HepG2 (cell line): ENCODE measurements around the gene TCAP. TPM values are rescaled to one million over a fixed set of nuclear protein-coding genes. Genes with fewer than 3 reads are reported as not detected.

Experiments used
- AGO1 ChIP-seq: fragments of 200-400 bp; formaldehyde crosslinking; IDR thresholded peaks from 2 replicates; pipeline ENCODE4 v1.6.1; 2017; ENCODE audit warnings: mild to moderate bottlenecking, low read depth, low read length, moderate library complexity; ENCODE audit not compliant: poor library complexity, severe bottlenecking
- CENPBD1 ChIP-seq: sonication (generic); formaldehyde crosslinking; IDR thresholded peaks from 2 replicates; pipeline ENCODE4 v1.8.0; 2022; ENCODE audit warnings: missing genetic modification reagents, low read depth, mild to moderate bottlenecking, borderline replicate concordance
- DR1 ChIP-seq: sonication (generic); formaldehyde crosslinking; IDR thresholded peaks from 2 replicates; pipeline ENCODE4 v1.8.0; 2021; ENCODE audit warnings: mild to moderate bottlenecking, missing genetic modification reagents, inconsistent platforms
- KLF9 ChIP-seq: IDR thresholded peaks from 2 replicates; pipeline ENCODE4 v1.6.1; 2016; ENCODE audit warnings: low read depth
- NRL ChIP-seq: sonication (generic); formaldehyde crosslinking; IDR thresholded peaks from 2 replicates; pipeline ENCODE4 v1.5.0; 2020; ENCODE audit warnings: missing genetic modification reagents, mild to moderate bottlenecking, moderate library complexity, borderline replicate concordance
- POGK ChIP-seq: sonication (generic); formaldehyde crosslinking; conservative IDR thresholded peaks from 2 replicates; pipeline ENCODE4 v1.8.0; 2022; ENCODE audit warnings: mild to moderate bottlenecking, moderate library complexity, missing genetic modification reagents
- PRMT3 ChIP-seq: sonication (generic); formaldehyde crosslinking; IDR thresholded peaks from 2 replicates; pipeline ENCODE4 v1.8.1; 2022; ENCODE audit warnings: low read depth, mild to moderate bottlenecking, moderate library complexity, missing genetic modification reagents, borderline replicate concordance
- ZBTB33 ChIP-seq: sonication (generic); formaldehyde crosslinking; IDR thresholded peaks from 2 replicates; pipeline ENCODE4 v1.4.0; 2020; ENCODE audit warnings: missing genetic modification reagents
- ZBTB39 ChIP-seq: sonication (generic); formaldehyde crosslinking; IDR thresholded peaks from 2 replicates; pipeline ENCODE4 v1.5.0; 2020; ENCODE audit warnings: missing genetic modification reagents
- ZFP1 ChIP-seq: IDR thresholded peaks from 2 replicates; pipeline ENCODE4 v1.6.1; 2016
- ZNF230 ChIP-seq: sonication (generic); formaldehyde crosslinking; IDR thresholded peaks from 2 replicates; pipeline ENCODE4 v1.4.0; 2020; ENCODE audit warnings: mild to moderate bottlenecking, missing genetic modification reagents
- ZNF788 ChIP-seq: sonication (generic); formaldehyde crosslinking; IDR thresholded peaks from 2 replicates; pipeline ENCODE4 v1.5.0; 2020; ENCODE audit warnings: mild to moderate bottlenecking, missing genetic modification reagents, borderline replicate concordance
- ZNF878 ChIP-seq: sonication (generic); formaldehyde crosslinking; IDR thresholded peaks from 2 replicates; pipeline ENCODE4 v1.8.1; 2023; ENCODE audit warnings: mild to moderate bottlenecking, missing genetic modification reagents, moderate library complexity
- ZSCAN29 ChIP-seq: sonication (generic); formaldehyde crosslinking; conservative IDR thresholded peaks from 2 replicates; pipeline ENCODE4 v1.4.0; 2020; ENCODE audit warnings: mild to moderate bottlenecking, missing genetic modification reagents
- polyA plus RNA-seq, 8 experiments: library from polyadenylated mRNA; depleted of rRNA in 3 of 8; stranded (reverse) in 7 of 8; unstranded in 1 of 8; fragments of >200 nt; fragmentation: Illumina TruSeq in 4 of 8; extraction: Trizol in 4 of 8; gene quantifications; 2 replicates each; pipeline versions ENCODE4 v1.2.1 to v1.2.3, GENCODE V29; 2011 to 2016; ENCODE audit warnings: low read depth in 4 of 8, missing spikeins in 1 of 8, mixed read lengths in 1 of 8; ENCODE audit not compliant: insufficient read depth in 1 of 8
- total RNA-seq, 5 experiments: library from RNA; depleted of rRNA; stranded (reverse); fragments of >200 nt; fragmentation: Illumina TruSeq; extraction: Trizol; gene quantifications; 2 replicates each; pipeline ENCODE4 v1.2.3, GENCODE V29; 2016; ENCODE audit warnings: low read depth in 1 of 5
- TF ChIP-seq, protein P1 (sequence below): IDR thresholded peaks from 2 replicates; pipeline ENCODE4 v1.6.1; 2012; ENCODE audit warnings: low read length, improper control_type of control experiment
- TF ChIP-seq, protein P2 (sequence below): sonication (generic); formaldehyde crosslinking; IDR thresholded peaks from 2 replicates; pipeline ENCODE4 v1.4.0; 2020; ENCODE audit warnings: missing genetic modification reagents

Gene TCAP
- total and polyA plus RNA-seq, 2 of the 13 experiments (the other 11 are each of a cell fraction or from before 2014, with no cell fraction given): 0.24 to 0.65 TPM

DNA sequence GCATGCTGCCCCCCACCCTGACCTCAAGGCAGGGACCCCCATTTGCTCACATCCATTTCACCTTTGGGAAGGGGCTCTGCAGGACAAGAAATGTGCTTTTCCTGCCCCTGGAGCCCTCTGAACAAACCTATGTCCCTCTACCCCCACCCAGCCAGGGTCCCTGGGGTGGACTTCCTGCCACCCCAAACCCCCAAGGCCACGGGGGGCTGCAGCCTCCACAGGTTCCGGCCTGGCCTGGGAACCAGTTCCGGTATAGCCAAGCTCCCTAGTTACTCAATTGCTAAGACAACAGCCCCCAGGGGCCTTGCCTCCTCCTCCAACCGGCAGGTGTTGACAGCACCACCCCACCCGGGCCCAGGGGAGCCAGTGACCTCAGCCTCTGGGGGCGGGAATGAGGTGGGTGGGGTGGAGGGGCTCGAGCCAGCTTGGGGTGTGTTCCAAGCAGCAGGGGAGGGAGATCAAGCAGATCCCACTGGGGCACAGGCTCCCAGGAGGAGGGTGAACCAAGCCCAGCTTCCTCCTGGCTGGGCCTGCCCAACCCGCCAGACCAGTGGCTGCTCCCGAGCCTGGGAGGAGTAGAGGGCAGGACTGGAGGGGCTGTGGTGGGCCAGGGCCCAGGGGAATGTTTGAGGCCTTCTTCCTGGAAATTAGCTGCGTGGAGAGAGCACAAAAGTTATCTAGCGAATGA lies 9.7 kb downstream of the TCAP start (continued):
- TF ChIP-seq ZBTB39 (CRISPR knock-in tag) (peak; percentile 25; the same call in 1 of the 2 replicates), CENPBD1 (no peak), ZSCAN29 (no peak), ZNF230 (no peak), DR1 (peak; percentile 47; the same call in 1 of the 2 replicates), NRL (peak; percentile 38; the same call in 1 of the 2 replicates), POGK (peak; percentile 52), ZBTB33 (no peak), ZNF878 (CRISPR knock-in tag) (no peak), AGO1 (no peak), ZNF788 (peak; percentile 32; the same call in 1 of the 2 replicates), KLF9 (0 out of 2 replicates have a peak, but pooled peaks have one; percentile 60), ZFP1 (CRISPR knock-in tag) (0 out of 2 replicates have a peak, but pooled peaks have one; percentile 21), PRMT3 (CRISPR knock-in tag) (no peak)
- TF ChIP-seq, protein P1, sequence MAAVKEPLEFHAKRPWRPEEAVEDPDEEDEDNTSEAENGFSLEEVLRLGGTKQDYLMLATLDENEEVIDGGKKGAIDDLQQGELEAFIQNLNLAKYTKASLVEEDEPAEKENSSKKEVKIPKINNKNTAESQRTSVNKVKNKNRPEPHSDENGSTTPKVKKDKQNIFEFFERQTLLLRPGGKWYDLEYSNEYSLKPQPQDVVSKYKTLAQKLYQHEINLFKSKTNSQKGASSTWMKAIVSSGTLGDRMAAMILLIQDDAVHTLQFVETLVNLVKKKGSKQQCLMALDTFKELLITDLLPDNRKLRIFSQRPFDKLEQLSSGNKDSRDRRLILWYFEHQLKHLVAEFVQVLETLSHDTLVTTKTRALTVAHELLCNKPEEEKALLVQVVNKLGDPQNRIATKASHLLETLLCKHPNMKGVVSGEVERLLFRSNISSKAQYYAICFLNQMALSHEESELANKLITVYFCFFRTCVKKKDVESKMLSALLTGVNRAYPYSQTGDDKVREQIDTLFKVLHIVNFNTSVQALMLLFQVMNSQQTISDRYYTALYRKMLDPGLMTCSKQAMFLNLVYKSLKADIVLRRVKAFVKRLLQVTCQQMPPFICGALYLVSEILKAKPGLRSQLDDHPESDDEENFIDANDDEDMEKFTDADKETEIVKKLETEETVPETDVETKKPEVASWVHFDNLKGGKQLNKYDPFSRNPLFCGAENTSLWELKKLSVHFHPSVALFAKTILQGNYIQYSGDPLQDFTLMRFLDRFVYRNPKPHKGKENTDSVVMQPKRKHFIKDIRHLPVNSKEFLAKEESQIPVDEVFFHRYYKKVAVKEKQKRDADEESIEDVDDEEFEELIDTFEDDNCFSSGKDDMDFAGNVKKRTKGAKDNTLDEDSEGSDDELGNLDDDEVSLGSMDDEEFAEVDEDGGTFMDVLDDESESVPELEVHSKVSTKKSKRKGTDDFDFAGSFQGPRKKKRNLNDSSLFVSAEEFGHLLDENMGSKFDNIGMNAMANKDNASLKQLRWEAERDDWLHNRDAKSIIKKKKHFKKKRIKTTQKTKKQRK: no peak
- TF ChIP-seq, protein P2, sequence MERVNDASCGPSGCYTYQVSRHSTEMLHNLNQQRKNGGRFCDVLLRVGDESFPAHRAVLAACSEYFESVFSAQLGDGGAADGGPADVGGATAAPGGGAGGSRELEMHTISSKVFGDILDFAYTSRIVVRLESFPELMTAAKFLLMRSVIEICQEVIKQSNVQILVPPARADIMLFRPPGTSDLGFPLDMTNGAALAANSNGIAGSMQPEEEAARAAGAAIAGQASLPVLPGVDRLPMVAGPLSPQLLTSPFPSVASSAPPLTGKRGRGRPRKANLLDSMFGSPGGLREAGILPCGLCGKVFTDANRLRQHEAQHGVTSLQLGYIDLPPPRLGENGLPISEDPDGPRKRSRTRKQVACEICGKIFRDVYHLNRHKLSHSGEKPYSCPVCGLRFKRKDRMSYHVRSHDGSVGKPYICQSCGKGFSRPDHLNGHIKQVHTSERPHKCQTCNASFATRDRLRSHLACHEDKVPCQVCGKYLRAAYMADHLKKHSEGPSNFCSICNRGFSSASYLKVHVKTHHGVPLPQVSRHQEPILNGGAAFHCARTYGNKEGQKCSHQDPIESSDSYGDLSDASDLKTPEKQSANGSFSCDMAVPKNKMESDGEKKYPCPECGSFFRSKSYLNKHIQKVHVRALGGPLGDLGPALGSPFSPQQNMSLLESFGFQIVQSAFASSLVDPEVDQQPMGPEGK (CRISPR knock-in tag): peak; percentile 93
